Measurements from ENCODE around the gene CD82.

CD82 gene

DNA sequence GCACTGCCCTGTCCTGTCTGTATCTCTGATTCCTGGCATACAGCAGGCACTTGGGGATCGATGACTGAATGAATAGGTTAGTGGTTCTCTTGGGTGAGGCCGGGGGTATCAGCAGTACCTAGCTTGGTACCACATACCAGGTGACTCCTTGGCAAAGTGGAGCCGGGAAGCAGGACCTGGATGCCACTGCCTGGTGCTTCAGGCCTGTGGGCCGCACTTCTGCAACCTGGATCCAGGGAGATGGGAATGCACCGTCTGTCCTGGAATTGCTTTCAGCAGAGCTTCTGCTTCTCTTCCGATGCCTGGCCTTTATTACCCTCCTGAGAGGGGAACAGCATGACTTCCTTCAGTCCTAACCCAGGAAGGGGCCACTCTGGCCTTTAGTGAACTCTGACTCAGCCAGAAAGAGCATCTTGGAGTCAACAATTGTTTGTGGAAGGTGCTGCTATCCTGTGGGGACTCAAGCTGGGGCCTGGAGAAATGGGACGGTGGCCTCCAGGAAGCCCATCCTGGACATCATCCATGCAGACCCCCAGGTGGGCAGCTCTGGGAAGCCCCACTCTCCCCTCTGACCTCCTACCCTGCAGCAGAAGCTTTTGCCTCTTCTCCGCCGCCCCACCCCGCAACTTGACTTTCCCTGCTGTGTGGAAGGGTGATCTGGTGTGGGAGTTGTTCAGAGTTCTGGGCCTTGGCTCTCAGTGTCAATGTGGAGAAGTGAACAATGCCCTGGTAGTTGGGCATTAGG lies 5.1 kb downstream of the CD82 start:
- DNase-seq (ENCODE audit: low spot score), result no peak
- TF ChIP-seq, protein P1, sequence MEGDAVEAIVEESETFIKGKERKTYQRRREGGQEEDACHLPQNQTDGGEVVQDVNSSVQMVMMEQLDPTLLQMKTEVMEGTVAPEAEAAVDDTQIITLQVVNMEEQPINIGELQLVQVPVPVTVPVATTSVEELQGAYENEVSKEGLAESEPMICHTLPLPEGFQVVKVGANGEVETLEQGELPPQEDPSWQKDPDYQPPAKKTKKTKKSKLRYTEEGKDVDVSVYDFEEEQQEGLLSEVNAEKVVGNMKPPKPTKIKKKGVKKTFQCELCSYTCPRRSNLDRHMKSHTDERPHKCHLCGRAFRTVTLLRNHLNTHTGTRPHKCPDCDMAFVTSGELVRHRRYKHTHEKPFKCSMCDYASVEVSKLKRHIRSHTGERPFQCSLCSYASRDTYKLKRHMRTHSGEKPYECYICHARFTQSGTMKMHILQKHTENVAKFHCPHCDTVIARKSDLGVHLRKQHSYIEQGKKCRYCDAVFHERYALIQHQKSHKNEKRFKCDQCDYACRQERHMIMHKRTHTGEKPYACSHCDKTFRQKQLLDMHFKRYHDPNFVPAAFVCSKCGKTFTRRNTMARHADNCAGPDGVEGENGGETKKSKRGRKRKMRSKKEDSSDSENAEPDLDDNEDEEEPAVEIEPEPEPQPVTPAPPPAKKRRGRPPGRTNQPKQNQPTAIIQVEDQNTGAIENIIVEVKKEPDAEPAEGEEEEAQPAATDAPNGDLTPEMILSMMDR (IDR thresholded peaks at IDR 0.05; ENCODE audit: extremely low read depth, insufficient read depth, missing control alignments), result no peak
- in situ Hi-C loops (cut with MboI; ENCODE audit: low pct_unique_long_range_greater_than_20kb, low sequenced_read_pairs, unreplicated experiment), result no loop called here

DNA sequence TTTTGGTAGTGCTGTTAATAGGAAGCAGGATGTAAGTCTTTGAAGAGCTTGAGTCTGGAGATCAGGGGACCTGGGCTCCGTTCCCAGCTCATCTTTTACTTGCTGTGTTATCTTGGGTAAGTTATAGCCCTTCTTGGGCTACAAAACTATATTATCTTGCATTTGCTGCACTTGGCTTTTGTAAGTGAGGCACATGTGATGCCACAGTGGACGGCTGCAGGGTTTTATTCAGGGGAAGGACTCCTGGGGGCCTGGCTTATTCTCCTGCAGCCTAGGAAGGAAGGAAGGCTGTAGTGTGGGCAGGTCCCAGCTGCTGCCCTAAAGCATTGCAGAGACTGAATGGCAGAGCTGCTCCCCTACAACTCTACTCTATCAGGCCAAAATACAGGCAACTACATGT lies 6.4 kb downstream of the CD82 start:
- TF ChIP-seq, protein P1 (IDR thresholded peaks at IDR 0.05; ENCODE audit: extremely low read depth, insufficient read depth, missing control alignments), result no peak
- DNase-seq (ENCODE audit: low spot score), result no peak
- in situ Hi-C loops (cut with MboI; ENCODE audit: low pct_unique_long_range_greater_than_20kb, low sequenced_read_pairs, unreplicated experiment), result no loop called here

DNA sequence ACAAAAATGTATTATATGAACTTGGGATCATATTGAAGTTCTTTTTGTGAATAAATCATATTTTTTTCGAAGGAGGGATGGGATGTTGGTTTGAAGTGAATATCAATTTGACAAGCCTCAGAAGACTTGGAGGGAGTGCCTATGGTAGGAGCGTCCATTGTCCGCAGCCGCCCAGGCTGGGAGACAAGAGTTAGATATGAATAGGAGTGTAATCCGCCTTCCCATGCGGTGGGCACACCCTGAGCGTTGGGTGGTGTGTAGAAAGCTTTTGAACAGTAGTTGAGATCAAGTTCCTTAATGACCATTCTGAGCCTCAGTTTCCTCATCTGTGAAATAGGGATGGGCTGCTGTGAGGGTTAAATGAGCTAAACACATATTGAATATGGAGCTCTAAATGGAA lies 7.0 kb downstream of the CD82 start:
- in situ Hi-C loops (cut with MboI; ENCODE audit: low pct_unique_long_range_greater_than_20kb, low sequenced_read_pairs, unreplicated experiment), result no loop called here
- TF ChIP-seq, protein P1 (IDR thresholded peaks at IDR 0.05; ENCODE audit: extremely low read depth, insufficient read depth, missing control alignments), result no peak
- no peak for DNase-seq (ENCODE audit: low spot score)

DNA sequence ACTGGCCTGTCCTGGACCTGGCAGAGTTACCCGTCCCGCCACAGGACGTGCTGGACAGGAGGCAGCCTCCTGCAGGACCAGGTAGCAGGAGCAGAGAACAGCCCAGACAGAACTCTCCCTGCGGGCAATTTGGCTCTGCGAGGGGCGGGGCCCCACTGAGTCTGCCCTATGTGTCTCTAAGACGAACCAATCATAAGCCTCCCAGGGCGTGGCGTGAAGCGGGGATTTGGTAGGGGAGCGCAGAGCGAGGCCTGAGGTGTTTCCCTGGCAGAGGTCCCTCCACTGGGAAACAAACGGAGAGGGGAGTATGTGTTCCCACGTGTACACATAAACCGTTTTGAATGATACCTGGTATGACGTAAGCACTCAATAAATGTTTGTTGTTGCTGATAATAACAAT lies 7.4 kb downstream of the CD82 start:
- in situ Hi-C loops (cut with MboI; ENCODE audit: low pct_unique_long_range_greater_than_20kb, low sequenced_read_pairs, unreplicated experiment), result no loop called here
- TF ChIP-seq, protein P1 (IDR thresholded peaks at IDR 0.05; ENCODE audit: extremely low read depth, insufficient read depth, missing control alignments), result no peak
- no peak for DNase-seq (ENCODE audit: low spot score)

DNA sequence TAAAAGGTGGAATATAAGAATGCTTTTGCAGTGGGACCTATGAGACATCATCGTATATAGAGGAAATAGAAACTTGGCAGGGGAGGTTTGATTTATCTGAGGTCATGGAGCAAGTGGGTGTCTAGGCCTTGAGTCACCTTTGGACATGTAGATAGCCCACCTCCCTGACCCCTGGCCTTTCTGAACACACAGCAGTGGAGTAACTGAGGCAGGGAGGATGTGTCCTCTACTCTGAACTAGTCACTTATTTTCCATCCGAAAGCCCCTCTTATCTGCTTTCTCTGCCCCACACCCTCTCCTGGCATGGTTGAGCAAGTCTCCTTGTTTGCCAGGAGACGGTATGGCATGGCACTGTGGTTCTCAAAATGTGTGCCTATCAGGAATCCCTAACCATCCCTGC lies 7.9 kb downstream of the CD82 start:
- DNase-seq (ENCODE audit: low spot score), result no peak
- in situ Hi-C loops (cut with MboI; ENCODE audit: low pct_unique_long_range_greater_than_20kb, low sequenced_read_pairs, unreplicated experiment), result no loop called here
- TF ChIP-seq, protein P1 (IDR thresholded peaks at IDR 0.05; ENCODE audit: extremely low read depth, insufficient read depth, missing control alignments), result no peak

DNA sequence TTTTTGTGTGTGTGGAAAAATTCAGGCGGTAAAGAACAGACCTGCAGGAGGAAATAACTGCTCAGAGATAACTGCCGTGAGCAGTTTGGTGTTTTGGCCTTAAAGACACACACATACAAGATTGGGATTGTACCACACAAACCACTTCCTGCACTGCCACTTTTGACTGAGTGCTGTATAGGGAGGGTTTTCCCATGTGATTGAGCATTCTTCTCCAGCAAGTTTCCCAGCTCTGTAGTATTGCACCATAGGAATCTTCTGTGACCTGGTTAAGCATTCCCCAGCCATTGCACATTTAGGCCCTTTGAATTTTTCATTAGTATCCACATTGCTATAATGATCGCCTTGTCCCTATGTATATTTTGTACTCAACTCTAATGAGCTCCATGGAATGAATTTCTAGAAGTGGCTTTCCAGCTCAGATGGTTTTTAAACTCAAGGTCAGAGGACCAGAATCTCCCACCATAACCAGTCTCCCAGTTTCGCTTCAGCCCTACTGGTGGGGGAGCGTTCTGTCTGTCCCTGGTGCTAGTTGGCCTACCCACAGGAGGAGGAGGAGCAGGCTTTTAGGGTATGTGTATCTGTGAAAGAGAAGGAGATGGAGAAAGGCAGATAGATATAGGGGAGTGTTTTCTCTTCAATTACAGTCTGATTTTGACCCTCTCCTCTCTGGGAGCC lies 9.3 kb downstream of the CD82 start:
- TF ChIP-seq, protein P1 (IDR thresholded peaks at IDR 0.05; ENCODE audit: extremely low read depth, insufficient read depth, missing control alignments), result no peak
- in situ Hi-C loops (cut with MboI; ENCODE audit: low pct_unique_long_range_greater_than_20kb, low sequenced_read_pairs, unreplicated experiment), result no loop called here
- no peak for DNase-seq (ENCODE audit: low spot score)

Data from GM13977 (cell line).